GM12878 (cell line): ENCODE results near the gene CTSL. TPM values are rescaled to one million over a fixed set of nuclear protein-coding genes. Genes with fewer than 3 reads are reported as not detected.

ENCODE experiments used
- ATAC-seq: fragments of 200-7000 bp; cut with Tn5 transposase; 3 replicates; pipeline ENCODE4 v1.9.1; 2020; ENCODE audit warnings: mild to moderate bottlenecking, moderate library complexity
- BruUV-seq: library from RNA; stranded (reverse); fragments of 400-500 nt; replicated peaks from 2 replicates; lab custom pipeline; 2021; lab: Mats Ljungman, UMichigan
- CTCF ChIA-PET: fragments of 300-600 bp; sonication (Branson Sonifier 250); formaldehyde crosslinking; extraction: SDS; loops from one replicate; lab custom pipeline; 2021; ENCODE audit warnings: inconsistent platforms; lab: Yijun Ruan, JAX
- POLR2A ChIA-PET: fragments of 350-600 bp; formaldehyde crosslinking; extraction: SDS; loops from one replicate; lab custom pipeline; 2021; ENCODE audit warnings: inconsistent platforms; lab: Charles Lee
- RAD21 ChIA-PET: fragments of 300-600 bp; sonication (Branson Sonifier 250); formaldehyde crosslinking; loops from one replicate; lab custom pipeline; 2023; ENCODE audit warnings: antibody characterized with exemption; ENCODE audit not compliant: unreplicated experiment; lab: Charles Lee
- SMC1A ChIA-PET: fragments of 300-600 bp; sonication (Branson Sonifier 250); formaldehyde crosslinking; loops from one replicate; lab custom pipeline; 2023; ENCODE audit not compliant: unreplicated experiment, uncharacterized antibody; lab: Charles Lee
- DNase-seq: peaks from one replicate; pipeline ENCODE4 v3.0.0-alpha.2; 2011; ENCODE audit warnings: low read depth, low spot score
- FAIRE-seq: peaks from 3 replicates; lab custom pipeline; 2011; peaks lifted over from hg19 to GRCh38; lab: Jason Lieb, UNC
- H2AFZ ChIP-seq: 2 replicates; pipeline ENCODE4 v1.6.0; 2011; ENCODE audit warnings: low read depth, low read length, control low read depth; ENCODE audit not compliant: control insufficient read depth
- H3K27ac ChIP-seq: 2 replicates; pipeline ENCODE4 v1.5.1; 2011; ENCODE audit warnings: control low read depth; ENCODE audit not compliant: control insufficient read depth, insufficient read depth
- H3K27me3 ChIP-seq, 2 experiments: replicated peaks in 1 of 2; 2 replicates each; pipeline versions ENCODE4 v1.6.0 to v1.6.1; 2011; ENCODE audit warnings: low read length in 1 of 2; ENCODE audit not compliant: control insufficient read depth in 2 of 2, insufficient read depth in 2 of 2
- H3K36me3 ChIP-seq, 2 experiments: 2 replicates each; pipeline ENCODE4 v1.5.1; 2011; ENCODE audit warnings: low read length in 1 of 2; ENCODE audit not compliant: control insufficient read depth in 2 of 2, insufficient read depth in 2 of 2
- H3K4me1 ChIP-seq: 2 replicates; pipeline ENCODE4 v1.6.1; 2011; ENCODE audit warnings: mild to moderate bottlenecking, low read length, moderate library complexity, mixed read lengths; ENCODE audit not compliant: control insufficient read depth, insufficient read depth
- H3K4me2 ChIP-seq: 2 replicates; pipeline ENCODE4 v1.6.0; 2011; ENCODE audit warnings: control low read depth; ENCODE audit not compliant: control insufficient read depth, insufficient read depth
- H3K4me3 ChIP-seq: fragments of 200-600 bp; sonication (generic); 2 replicates; pipeline ENCODE4 v1.5.1; 2016
- H3K79me2 ChIP-seq: 2 replicates; pipeline ENCODE4 v1.6.0; 2011; ENCODE audit warnings: low read length; ENCODE audit not compliant: control insufficient read depth, insufficient read depth
- H3K9ac ChIP-seq: 2 replicates; pipeline ENCODE4 v1.8.0; 2011; ENCODE audit warnings: low read length, control low read depth, mixed read lengths; ENCODE audit not compliant: control insufficient read depth, insufficient read depth
- H3K9me3 ChIP-seq: replicated peaks from 3 replicates; pipeline ENCODE4 v1.5.1; 2011; ENCODE audit warnings: mild to moderate bottlenecking, low read length; ENCODE audit not compliant: control insufficient read depth, insufficient read depth
- H4K20me1 ChIP-seq: 2 replicates; pipeline ENCODE4 v1.6.0; 2011; ENCODE audit not compliant: control insufficient read depth, insufficient read depth
- FOXM1 ChIP-seq: IDR thresholded peaks from 2 replicates; pipeline ENCODE4 v1.6.1; 2012; ENCODE audit warnings: low read depth, mild to moderate bottlenecking, inconsistent platforms, low read length, moderate library complexity
- LARP7 ChIP-seq: fragments of 450-650 bp; IDR thresholded peaks from 2 replicates; pipeline ENCODE4 v1.6.1; 2017; ENCODE audit warnings: mild to moderate bottlenecking
- MXI1 ChIP-seq: fragments of 150-350 bp; IDR thresholded peaks from 2 replicates; pipeline ENCODE4 v1.6.1; 2011; ENCODE audit warnings: low read depth, mild to moderate bottlenecking, inconsistent platforms, low read length, improper control_type of control experiment
- MYB ChIP-seq: fragments of 150-350 bp; IDR thresholded peaks from 2 replicates; pipeline ENCODE4 v1.6.1; 2014; ENCODE audit warnings: mild to moderate bottlenecking, low read depth, low read length, borderline replicate concordance
- POLR2AphosphoS2 ChIP-seq: IDR thresholded peaks from 2 replicates; pipeline ENCODE4 v1.6.1; 2011; ENCODE audit warnings: low read depth, mild to moderate bottlenecking, low read length, improper control_type of control experiment, moderate library complexity
- RUNX3 ChIP-seq: IDR thresholded peaks from 2 replicates; pipeline ENCODE4 v1.6.1; 2012; ENCODE audit warnings: low read length, inconsistent platforms
- SREBF1 ChIP-seq: IDR thresholded peaks from 2 replicates; pipeline ENCODE4 v1.6.1; 2012; ENCODE audit warnings: mild to moderate bottlenecking, low read length
- TARDBP ChIP-seq: IDR thresholded peaks from 2 replicates; pipeline ENCODE4 v1.6.1; 2016; ENCODE audit warnings: borderline replicate concordance
- WGBS: methylation state at CpG from one replicate; pipeline ENCODE4 v1.1.6; 2016; ENCODE audit warnings: low lambda C conversion rate; ENCODE audit not compliant: insufficient replicate concordance, insufficient coverage; ENCODE audit errors: missing lambda C conversion rate; 5-methylcytosine and 5-hydroxymethylcytosine counted together
- in situ Hi-C: fragments of 300-500 bp; cut with MboI; formaldehyde crosslinking; loops from 9 replicates; pipeline ENCODE4 v1.14.3; 2018; ENCODE audit warnings: mixed read lengths
- intact Hi-C: fragments of 100-400 bp; cut with micrococcal nuclease; formaldehyde crosslinking; loops from one replicate; pipeline ENCODE4 v1.14.2; 2022; ENCODE audit not compliant: unreplicated experiment
- polyA plus RNA-seq, 11 experiments: library from polyadenylated mRNA; depleted of rRNA in 4 of 11; unstranded in 6 of 11; stranded (reverse) in 5 of 11; fragments of >200 nt; fragmentation: Nextera tagmentation in 4 of 11; fragmentation: Illumina TruSeq in 1 of 11; extraction: Ambion mirVana in 4 of 11; extraction: Trizol in 1 of 11; gene quantifications; 1 replicate in 1 of 11; 2 replicates in 10 of 11; pipeline versions ENCODE4 v1.2.1 to v1.2.3, GENCODE V29; 2011 to 2016; ENCODE audit warnings: inconsistent platforms in 2 of 11, missing spikeins in 2 of 11, low read depth in 1 of 11
- total RNA-seq, 4 experiments: library from RNA; depleted of rRNA in 3 of 4; stranded (reverse); fragments of >200 nt in 3 of 4; fragmentation: Illumina TruSeq in 1 of 4; extraction: Trizol in 1 of 4; gene quantifications; 2 replicates each; pipeline versions ENCODE4 v1.2.1 to v1.2.3, GENCODE V29; 2013 to 2021
- TF ChIP-seq, protein P1 (sequence below): IDR thresholded peaks from 2 replicates; pipeline ENCODE4 v1.6.1; 2012; ENCODE audit warnings: low read length, inconsistent platforms
- TF ChIP-seq, protein P2 (sequence below): fragments of 450-650 bp; IDR thresholded peaks from 2 replicates; pipeline ENCODE4 v1.6.1; 2018; ENCODE audit warnings: borderline replicate concordance, mild to moderate bottlenecking; ENCODE audit not compliant: partially characterized antibody
- TF ChIP-seq, protein P3 (sequence below): IDR thresholded peaks from 2 replicates; pipeline ENCODE4 v1.6.1; 2012; ENCODE audit warnings: mild to moderate bottlenecking, low read depth, low read length

CTSL gene
- total and polyA plus RNA-seq, 10 of the 15 experiments (the other 5 are each of a cell fraction or from before 2014, with no cell fraction given) = 0.24 to 0.72 TPM; not detected in 8

DNA sequence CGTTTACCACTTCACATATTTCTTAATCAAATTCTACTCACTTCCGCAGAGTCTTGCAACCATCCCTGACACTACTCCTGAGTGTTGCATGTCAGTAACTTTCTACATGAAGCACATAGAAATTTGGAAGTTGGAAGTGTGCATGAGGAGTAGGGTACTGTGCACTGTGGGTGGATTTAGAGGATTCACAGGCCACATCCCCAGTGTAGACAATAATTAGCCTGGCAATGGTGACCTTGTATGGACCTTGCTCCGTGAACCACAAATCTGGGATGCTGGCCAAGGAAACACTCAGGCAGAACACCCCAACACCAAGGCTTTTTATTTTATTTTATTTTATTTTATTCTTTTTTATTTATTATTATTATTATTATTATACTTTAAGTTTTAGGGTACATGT, 25.5 kb downstream of the CTSL start:
- Histone ChIP-seq H4K20me1 (no peaks in the 10 kb centered on the region), H3K27ac (no peak overlapping the region), H3K79me2 (no peaks in the 10 kb centered on the region), H2AFZ (no peak overlapping the region), H3K9me3 (no peaks in the 10 kb centered on the region; the same call in 2 of the 3 replicates), H3K4me1 (no peaks in the 10 kb centered on the region), H3K4me2 (no peak overlapping the region), H3K4me3 (no peak overlapping the region), H3K27me3 (no peaks in the 10 kb centered on the region), H3K36me3 (no peaks in the 10 kb centered on the region), H3K9ac (no peak overlapping the region)
- ChIA-PET RAD21 (no interaction called here), POLR2A (no interaction called here), CTCF (no interaction called here), SMC1A (no interaction called here)
- ATAC-seq (no peak), FAIRE-seq (no peak), DNase-seq (no peak)
- no TSS peak for BruUV-seq
- in situ Hi-C loops = no loop called here
- WGBS = 27% methylated on average over 3 of the region's 3 CpGs
- no peak for TF ChIP-seq MXI1
- no peak for TF ChIP-seq MYB
- TF ChIP-seq, protein P1, sequence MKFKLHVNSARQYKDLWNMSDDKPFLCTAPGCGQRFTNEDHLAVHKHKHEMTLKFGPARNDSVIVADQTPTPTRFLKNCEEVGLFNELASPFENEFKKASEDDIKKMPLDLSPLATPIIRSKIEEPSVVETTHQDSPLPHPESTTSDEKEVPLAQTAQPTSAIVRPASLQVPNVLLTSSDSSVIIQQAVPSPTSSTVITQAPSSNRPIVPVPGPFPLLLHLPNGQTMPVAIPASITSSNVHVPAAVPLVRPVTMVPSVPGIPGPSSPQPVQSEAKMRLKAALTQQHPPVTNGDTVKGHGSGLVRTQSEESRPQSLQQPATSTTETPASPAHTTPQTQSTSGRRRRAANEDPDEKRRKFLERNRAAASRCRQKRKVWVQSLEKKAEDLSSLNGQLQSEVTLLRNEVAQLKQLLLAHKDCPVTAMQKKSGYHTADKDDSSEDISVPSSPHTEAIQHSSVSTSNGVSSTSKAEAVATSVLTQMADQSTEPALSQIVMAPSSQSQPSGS = no peak
- TF ChIP-seq RUNX3 = no peak
- no peak for TF ChIP-seq FOXM1
- intact Hi-C loops = no loop called here

DNA sequence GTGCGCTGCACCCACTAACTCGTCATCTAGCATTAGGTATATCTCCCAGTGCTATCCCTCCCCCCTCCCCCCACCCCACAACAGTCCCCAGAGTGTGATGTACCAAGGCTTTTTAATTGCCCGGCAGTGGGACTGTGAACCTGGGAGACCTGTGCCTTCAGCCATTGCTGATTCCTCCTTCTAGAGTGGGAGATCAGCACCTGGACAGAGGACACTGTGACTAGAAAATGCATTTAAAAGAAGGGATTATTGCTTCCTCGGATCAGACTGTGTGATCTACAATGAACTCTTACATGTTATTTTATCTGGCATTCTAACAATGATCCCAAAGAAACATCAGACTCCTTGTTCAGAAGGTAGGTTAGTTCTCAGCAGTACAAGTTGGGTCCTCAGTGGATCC, 25.9 kb downstream of the CTSL start:
- Histone ChIP-seq H3K4me2 (no peak overlapping the region), H3K36me3 (no peaks in the 10 kb centered on the region), H3K9ac (no peak overlapping the region), H3K4me1 (no peaks in the 10 kb centered on the region), H3K9me3 (no peaks in the 10 kb centered on the region; the same call in 2 of the 3 replicates), H3K4me3 (no peak overlapping the region), H3K27ac (no peak overlapping the region), H3K27me3 (no peaks in the 10 kb centered on the region), H2AFZ (no peak overlapping the region), H3K79me2 (no peaks in the 10 kb centered on the region), H4K20me1 (no peaks in the 10 kb centered on the region)
- ChIA-PET RAD21 (no interaction called here), CTCF (no interaction called here), POLR2A (no interaction called here), SMC1A (no interaction called here)
- intact Hi-C loops (no loop called here), in situ Hi-C loops (no loop called here)
- FAIRE-seq = no peak
- DNase-seq = no peak
- no TSS peak for BruUV-seq
- WGBS = 8% methylated on average over 1 of the region's 4 CpGs
- ATAC-seq = no peak
- TF ChIP-seq, protein P2, sequence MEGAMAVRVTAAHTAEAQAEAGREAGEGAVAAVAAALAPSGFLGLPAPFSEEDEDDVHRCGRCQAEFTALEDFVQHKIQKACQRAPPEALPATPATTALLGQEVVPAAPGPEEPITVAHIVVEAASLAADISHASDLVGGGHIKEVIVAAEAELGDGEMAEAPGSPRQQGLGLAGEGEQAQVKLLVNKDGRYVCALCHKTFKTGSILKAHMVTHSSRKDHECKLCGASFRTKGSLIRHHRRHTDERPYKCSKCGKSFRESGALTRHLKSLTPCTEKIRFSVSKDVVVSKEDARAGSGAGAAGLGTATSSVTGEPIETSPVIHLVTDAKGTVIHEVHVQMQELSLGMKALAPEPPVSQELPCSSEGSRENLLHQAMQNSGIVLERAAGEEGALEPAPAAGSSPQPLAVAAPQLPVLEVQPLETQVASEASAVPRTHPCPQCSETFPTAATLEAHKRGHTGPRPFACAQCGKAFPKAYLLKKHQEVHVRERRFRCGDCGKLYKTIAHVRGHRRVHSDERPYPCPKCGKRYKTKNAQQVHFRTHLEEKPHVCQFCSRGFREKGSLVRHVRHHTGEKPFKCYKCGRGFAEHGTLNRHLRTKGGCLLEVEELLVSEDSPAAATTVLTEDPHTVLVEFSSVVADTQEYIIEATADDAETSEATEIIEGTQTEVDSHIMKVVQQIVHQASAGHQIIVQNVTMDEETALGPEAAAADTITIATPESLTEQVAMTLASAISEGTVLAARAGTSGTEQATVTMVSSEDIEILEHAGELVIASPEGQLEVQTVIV = no peak
- TF ChIP-seq, protein P3, sequence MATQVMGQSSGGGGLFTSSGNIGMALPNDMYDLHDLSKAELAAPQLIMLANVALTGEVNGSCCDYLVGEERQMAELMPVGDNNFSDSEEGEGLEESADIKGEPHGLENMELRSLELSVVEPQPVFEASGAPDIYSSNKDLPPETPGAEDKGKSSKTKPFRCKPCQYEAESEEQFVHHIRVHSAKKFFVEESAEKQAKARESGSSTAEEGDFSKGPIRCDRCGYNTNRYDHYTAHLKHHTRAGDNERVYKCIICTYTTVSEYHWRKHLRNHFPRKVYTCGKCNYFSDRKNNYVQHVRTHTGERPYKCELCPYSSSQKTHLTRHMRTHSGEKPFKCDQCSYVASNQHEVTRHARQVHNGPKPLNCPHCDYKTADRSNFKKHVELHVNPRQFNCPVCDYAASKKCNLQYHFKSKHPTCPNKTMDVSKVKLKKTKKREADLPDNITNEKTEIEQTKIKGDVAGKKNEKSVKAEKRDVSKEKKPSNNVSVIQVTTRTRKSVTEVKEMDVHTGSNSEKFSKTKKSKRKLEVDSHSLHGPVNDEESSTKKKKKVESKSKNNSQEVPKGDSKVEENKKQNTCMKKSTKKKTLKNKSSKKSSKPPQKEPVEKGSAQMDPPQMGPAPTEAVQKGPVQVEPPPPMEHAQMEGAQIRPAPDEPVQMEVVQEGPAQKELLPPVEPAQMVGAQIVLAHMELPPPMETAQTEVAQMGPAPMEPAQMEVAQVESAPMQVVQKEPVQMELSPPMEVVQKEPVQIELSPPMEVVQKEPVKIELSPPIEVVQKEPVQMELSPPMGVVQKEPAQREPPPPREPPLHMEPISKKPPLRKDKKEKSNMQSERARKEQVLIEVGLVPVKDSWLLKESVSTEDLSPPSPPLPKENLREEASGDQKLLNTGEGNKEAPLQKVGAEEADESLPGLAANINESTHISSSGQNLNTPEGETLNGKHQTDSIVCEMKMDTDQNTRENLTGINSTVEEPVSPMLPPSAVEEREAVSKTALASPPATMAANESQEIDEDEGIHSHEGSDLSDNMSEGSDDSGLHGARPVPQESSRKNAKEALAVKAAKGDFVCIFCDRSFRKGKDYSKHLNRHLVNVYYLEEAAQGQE = no peak
- no peak for TF ChIP-seq SREBF1
- no peak for TF ChIP-seq POLR2AphosphoS2
- no peak for TF ChIP-seq LARP7
- TF ChIP-seq TARDBP = no peak
